Stimulated activated CD8-positive, alpha-beta memory T cell treated with anti-CD3 and anti-CD28 coated beads, Interleukin-4, amount 100 ng/mL, for 48 hours (primary cell): ENCODE data around the gene WEE1.

ENCODE experiments used
- DNase-seq: peaks from one replicate; pipeline ENCODE4 v3.0.0-alpha.2; 2020

The WEE1 gene

DNA sequence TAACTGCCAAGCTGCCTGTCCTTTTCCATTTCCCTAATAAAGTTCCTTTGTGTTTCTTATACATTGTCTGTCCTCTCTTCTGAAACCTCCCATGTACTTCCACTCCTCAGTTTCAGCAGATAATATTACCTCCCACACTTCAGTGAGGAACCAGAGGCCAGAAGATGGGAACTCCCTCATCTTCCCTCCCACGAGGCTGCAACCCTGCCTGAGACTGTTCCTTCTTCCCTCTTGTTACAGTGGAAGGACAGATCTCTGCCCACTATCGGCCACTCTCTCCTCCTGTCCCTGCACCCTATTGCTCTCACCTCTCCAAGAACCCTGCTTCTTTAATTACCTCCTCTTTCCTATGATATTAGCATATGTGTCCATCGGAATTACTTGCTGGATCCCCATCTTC is 52.3 kb downstream of the WEE1 start:
- no peak for DNase-seq

DNA sequence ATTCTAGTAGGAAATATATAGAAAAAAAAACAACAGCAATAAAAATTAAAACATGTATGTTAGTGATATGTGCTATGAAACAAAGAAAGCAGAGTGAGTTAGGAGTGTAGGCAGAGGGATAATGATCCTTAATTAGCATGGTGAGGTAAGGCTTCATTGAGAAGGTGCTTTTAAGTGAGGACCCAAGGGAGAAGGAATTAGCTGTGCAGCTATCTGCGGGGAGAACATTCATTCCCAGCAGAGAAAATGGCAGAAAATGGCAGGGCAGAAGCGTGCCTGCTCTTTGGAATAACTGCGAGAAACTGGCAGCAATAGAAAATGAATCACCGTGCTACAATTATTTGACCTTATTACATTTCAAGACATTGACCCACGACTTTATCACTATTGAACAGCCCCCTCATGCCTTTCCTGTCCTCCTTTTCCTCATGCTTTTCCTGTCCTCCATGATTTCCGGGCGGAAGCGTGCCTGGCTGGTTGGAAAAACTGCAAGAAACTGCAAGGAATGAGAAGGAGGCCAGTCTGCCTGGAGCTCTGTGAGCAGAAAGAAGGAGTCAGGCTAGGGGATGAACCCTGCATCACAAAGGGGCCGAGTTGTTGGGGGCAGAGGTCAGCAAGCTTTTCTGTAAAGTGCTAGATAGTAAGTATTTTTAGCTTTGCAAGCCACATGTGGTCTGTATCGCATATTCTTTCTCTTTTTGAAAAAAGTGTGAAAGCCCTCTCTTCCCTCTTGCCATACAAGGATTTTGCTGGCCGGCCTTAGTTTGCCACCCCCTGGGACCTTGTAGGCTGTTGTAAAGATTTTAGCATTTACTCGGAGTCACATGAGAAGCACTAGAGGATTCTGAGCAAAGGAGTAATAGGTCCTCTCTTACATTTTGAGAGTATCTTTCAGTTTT is 53.3 kb downstream of the WEE1 start:
- DNase-seq = no peak

- DNase-seq = no peak
Measured at GRCh38 chr11:9629064-9629463, 55.6 kb downstream of the WEE1 start.

GRCh38 chr11:9633679-9634078 is 60.2 kb downstream of the WEE1 start:
- no peak for DNase-seq

DNA sequence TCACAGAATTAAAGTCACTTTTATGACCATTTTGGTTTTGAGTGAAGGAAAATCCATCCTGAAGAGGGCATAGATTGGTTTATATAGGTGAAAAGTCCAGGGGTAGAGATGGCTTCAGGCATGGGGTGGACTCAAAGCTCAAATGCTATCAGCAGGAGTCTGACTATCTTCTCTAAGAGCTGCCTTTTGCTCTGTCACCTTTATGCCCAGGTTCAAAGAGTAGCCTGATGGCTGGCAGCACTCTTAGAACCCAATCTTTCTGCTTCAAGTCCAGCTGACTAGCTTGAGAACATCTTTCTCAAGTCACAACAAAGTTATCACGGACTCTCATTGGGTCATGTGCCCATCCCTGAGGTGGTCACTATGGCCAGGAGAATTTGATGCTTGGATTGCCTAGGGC is 63.2 kb downstream of the WEE1 start:
- DNase-seq = no peak

DNA sequence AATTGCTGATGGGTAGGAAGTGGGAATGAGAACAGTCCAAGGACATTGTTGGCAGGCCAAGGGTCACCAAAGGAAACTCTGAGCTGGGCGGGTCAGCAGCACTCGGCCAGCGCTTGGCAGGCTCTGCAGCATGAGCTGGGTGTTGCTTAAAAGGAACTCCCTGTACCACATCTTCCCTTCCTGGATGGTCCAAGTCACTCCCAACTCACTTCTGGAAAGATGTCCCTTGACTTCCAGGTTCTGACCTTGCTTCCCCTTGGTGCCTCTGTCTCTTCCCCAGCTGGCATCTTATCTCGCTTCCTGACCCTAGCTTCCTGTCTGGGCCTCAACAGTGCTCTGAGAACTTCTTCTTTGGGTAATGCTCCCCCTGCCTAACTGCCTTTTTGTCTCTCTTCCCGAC is 65.6 kb downstream of the WEE1 start:
- DNase-seq = no peak
